Stimulated activated CD4-positive, alpha-beta T cell treated with anti-CD3 and anti-CD28 coated beads, Interleukin-1b, Interleukin-23, amount 100 ng/mL, for 4 hours (primary cell): ENCODE data around the gene RNF130.

Source experiments
- DNase-seq, 2 donors: peaks; one replicate each; pipeline ENCODE4 v3.0.0-alpha.2; 2020; ENCODE audit warnings: low read depth in 2 of 2

Gene RNF130

GRCh38 chr5:180085837-180086236 is 14.3 kb upstream of the RNF130 start:
- DNase-seq = no peak

DNA sequence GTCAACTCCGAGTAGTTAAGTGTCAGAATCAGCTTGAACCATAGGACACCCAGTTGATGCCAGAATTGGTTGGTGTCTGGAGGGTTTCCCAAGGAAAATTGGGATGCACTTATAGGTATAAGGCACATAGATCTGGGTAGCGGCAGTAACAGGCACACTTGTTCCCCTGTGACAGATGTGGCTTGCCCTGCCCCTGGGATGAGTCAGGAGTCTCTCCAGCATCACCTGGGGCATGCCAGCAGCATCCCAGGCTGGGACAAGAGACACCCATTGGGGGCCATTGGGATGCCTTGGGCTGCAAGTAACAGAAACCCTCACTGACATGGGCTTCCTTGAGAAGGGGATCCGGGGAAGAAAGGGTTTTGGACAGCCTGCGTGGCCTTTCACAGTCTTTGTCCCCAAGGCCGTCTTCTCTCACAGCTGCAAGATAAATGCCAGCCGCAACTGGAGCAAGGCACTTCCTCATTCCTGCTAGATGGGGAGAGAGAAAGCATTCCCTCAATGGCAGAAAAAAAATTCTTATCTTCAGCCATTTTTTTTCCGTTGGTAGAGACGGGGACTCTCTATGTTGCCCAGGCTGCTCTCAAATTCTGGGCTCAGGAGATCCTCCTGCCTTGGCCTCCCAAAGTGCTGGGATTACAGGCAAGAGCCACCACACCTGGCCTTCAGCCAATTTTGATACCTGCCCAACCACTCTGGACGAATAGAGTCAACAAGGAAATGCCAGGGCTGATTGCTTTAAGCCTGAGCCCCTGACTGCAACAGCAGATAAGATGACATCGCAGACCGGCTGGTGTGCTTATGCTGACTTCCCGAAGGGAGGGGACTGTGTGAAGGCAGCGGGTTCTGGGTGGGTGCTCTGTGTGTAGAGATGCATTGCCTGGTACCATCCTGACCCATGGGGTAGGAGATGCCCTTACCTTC is 13.3 kb upstream of the RNF130 start:
- DNase-seq = no peak

- DNase-seq = no peak
Observed at GRCh38 chr5:180083529-180084060, 12.0 kb upstream of the RNF130 start.

GRCh38 chr5:180082633-180083420 is 11.3 kb upstream of the RNF130 start:
- no peak for DNase-seq

DNA sequence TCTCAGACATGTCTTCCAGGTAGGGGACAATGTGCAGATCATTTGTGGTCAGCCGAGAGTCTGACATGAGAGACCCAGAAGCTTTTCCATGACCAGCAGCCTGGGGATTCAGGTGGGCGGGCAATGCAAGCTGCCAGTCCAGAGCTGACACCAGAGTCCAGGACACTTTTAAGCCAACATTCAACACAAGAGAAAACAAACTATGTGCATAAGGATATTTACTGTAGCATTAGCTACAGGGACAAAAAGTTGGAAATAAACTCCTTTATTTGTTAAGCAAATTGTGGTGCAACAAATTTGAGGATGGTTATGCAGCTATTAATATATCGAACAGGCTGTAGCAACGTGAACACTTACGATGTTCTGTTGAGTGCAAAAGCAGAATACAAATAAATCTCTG is 9.9 kb upstream of the RNF130 start:
- DNase-seq = no peak

DNA sequence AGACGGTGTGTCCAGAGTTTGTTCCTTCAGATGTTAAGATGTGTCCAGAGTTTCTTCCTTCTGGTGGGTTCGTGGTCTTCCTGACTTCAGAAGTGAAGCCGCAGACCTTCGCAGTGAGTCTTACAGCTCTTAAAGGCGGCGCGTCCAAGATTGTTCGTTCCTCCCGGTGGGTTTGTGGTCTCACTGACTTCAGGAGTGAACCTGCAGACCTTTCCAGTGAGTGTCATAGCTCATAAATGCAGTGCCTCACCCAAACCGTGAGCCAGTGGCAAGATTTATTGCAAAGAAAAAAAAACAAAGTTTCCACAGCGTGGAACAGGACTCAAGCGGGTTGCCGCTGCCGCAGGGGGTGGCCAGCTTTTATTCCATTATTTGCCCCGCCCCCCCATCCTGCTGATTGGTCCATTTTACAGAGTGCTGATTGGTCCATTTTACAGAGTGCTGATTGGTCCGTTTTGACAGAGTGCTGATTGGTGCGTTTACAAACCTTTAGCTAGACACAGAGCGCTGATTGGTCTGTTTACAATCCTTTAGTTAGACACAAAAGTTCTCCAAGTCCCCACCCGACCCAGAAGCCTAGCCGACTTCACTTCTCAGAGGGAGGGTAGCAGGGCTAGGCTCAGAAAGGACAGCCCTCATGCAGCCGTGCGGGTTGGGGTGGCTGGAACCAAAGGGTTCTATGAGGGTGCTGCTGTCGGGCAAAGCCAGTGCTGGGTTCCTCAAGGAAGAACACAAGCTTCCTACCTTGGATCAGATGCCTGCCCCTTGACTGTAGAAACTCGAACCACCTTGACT is 9.1 kb upstream of the RNF130 start:
- DNase-seq = peak in 1 of 2 donors; percentile 37

GRCh38 chr5:180079702-180080466 is 8.3 kb upstream of the RNF130 start:
- DNase-seq = no peak

DNA sequence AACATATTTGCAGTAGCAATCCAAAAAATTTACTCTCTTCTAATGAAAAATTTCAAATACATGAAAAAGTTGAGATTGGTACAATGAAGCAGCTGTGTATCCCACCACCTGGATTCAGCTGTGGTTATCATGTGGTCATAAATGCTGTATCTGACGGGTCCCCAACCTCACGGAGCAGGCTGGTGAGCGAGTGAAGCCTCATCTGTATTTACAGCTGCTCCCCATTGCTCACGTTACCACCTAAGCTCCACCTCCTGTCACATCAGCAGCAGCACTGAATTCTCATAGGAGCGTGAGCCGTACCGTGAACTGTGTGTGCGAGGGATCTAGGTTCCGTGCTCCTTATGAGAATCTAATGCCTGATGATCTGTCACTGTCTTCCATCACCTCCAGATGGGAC is 6.8 kb upstream of the RNF130 start:
- no peak for DNase-seq

- DNase-seq = no peak
Observed at GRCh38 chr5:180077594-180078284, 6.2 kb upstream of the RNF130 start.

GRCh38 chr5:180075703-180076102 is 4.1 kb upstream of the RNF130 start:
- no peak for DNase-seq

- DNase-seq = no peak
Observed at GRCh38 chr5:180074462-180074861, 2.9 kb upstream of the RNF130 start.

- DNase-seq = no peak
Observed at GRCh38 chr5:180072556-180072955, 997 bp upstream of the RNF130 start.

GRCh38 chr5:180072256-180072548 is 643 bp upstream of the RNF130 start:
- no peak for DNase-seq

GRCh38 chr5:180070756-180071530 is 616 bp downstream of the RNF130 start:
- peak in 1 of 2 donors; percentile 7 for DNase-seq

GRCh38 chr5:180069589-180070247 is 1.8 kb downstream of the RNF130 start:
- no peak for DNase-seq

GRCh38 chr5:180068519-180069090 is 3.0 kb downstream of the RNF130 start:
- no peak for DNase-seq

DNA sequence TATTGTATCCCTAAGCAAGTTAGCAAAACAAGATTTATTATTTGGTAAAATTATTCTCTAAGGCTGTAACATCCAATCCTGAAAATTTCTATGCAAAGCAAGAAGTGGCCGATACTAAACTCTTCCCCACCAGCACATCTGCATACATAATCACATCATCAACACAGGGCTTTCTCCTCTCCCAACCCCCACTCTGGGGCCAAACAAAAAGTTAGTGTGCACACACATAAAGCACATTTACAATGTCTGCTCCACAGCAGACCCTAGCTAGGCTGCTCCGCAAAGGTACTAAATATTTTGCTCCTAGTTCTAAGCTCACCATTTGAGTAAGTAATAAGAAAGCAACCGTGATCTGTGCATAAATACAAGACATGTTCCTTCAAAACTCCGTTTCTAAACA is 3.6 kb downstream of the RNF130 start:
- no peak for DNase-seq

GRCh38 chr5:180060192-180060591 is 11.4 kb downstream of the RNF130 start:
- DNase-seq = no peak

- no peak for DNase-seq
Observed at GRCh38 chr5:180059326-180059725, 12.2 kb downstream of the RNF130 start.
